GM19438 (cell line): ENCODE data around the gene CSRNP3.

Source experiments
- ATAC-seq: cut with Tn5 transposase; IDR thresholded peaks from one replicate; pipeline ENCODE4 v1.9.1; 2021; ENCODE audit warnings: low read depth; ENCODE audit not compliant: unreplicated experiment

Gene CSRNP3, protein sequence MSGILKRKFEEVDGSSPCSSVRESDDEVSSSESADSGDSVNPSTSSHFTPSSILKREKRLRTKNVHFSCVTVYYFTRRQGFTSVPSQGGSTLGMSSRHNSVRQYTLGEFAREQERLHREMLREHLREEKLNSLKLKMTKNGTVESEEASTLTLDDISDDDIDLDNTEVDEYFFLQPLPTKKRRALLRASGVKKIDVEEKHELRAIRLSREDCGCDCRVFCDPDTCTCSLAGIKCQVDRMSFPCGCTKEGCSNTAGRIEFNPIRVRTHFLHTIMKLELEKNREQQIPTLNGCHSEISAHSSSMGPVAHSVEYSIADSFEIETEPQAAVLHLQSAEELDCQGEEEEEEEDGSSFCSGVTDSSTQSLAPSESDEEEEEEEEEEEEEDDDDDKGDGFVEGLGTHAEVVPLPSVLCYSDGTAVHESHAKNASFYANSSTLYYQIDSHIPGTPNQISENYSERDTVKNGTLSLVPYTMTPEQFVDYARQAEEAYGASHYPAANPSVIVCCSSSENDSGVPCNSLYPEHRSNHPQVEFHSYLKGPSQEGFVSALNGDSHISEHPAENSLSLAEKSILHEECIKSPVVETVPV

DNA sequence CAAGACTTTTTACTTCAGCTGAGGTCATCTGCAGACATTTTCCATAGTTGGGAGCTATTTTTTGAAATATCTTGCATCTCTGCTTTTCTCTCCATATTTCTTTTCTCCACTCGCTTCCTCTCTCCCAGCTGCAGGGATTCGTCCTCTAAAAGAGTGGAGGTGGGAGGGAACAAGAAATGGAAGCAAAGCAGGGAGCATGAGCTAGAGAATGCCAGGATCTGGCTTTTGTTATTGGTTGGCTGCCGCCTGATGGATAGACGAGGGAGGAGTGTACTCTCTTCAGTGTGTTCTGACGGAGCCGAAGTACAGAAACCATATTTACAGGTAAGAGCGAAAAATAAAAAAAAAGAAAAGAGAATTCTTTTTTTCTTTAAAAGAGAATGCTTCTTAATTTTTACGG lies at the start of gene CSRNP3:
TSS of gene CSRNP3 (plus strand) at position 282 of the 400 bp plus-strand sequence. CDS start 125,368 bp downstream, outside the sequence.
- no peak for ATAC-seq

GRCh38 chr2:165420231-165420630 lies 49.3 kb upstream of the CSRNP3 start:
- ATAC-seq: no peak

- no peak for ATAC-seq
These were observed 46.4 kb upstream of the CSRNP3 start for GRCh38 chr2:165423081-165423480.

GRCh38 chr2:165425556-165425955 lies 43.9 kb upstream of the CSRNP3 start:
- no peak for ATAC-seq

DNA sequence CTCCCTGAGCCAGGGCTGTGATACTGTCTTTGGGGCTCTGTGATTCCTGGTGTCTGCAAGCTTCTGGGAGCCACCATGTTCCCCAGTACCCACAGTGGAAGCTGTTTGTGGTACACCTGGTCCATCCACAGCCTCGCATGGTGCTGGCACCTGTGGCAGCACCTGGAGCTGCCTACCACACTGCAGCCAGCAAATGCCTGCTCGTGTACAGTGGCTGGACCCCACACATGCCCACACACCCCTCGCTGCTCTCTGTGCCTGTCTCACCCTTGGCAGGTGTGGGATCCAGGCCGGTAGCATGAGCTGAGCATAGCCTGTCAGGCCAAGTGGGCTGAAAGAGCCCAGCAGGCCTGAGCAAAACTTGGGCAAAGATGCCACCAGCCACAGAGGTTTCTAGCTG lies 41.8 kb upstream of the CSRNP3 start:
- no peak for ATAC-seq

- no peak for ATAC-seq
These were observed 40.6 kb upstream of the CSRNP3 start for GRCh38 chr2:165428926-165429325.

GRCh38 chr2:165431014-165431413 lies 38.5 kb upstream of the CSRNP3 start:
- no peak for ATAC-seq

- ATAC-seq: no peak
These were observed 37.1 kb upstream of the CSRNP3 start for GRCh38 chr2:165432234-165432966.

DNA sequence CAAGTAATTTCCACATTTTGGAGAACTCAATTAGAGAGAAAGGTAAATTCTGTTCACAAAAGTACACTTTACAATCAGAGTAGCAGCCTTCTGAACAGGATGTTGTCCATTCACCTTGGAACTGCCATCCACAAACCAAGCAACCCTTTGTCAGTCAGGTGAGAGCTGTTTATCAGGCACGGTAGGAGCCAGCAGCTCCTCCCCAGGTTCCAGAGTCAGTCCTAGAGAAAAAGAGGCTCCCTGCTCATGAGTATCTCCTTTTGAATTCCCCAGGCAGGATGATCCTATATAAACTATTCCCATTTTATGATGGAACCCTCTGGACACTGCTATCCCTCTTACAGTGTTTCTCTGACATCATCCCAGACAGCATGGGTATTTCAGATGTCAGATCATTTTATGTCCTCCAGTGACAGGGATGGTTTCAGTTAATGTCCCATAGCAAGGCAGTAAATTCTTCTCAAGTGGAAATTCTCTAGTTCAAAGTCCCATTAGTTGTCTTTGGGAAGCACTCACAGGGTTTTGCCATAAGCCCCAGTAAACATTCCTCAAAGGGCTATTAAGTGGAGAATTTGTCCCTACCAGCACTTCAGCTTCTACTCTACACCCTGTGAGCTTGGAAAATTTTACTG lies 34.5 kb upstream of the CSRNP3 start:
- no peak for ATAC-seq

DNA sequence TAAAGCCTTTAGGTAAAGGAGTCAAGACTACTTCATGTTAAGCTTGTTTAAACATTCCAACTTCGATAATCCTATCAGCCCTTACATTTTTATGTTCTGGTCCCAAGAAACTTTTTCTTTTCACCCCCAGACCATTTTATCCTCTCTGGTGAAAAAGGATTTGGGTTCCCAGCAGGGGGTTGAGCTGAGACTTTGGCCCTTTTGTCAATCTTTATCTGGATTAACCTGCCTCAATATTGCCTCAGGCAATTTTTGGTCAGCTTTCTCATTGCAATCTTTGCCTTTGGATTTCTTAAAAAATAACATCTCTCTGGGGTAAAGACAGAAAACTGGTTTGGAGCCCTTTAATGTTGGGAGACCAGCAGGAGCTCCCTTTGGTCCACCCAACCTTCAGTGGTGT lies 33.9 kb upstream of the CSRNP3 start:
- ATAC-seq: no peak

- ATAC-seq: no peak
These were observed 32.9 kb upstream of the CSRNP3 start for GRCh38 chr2:165436559-165436958.

DNA sequence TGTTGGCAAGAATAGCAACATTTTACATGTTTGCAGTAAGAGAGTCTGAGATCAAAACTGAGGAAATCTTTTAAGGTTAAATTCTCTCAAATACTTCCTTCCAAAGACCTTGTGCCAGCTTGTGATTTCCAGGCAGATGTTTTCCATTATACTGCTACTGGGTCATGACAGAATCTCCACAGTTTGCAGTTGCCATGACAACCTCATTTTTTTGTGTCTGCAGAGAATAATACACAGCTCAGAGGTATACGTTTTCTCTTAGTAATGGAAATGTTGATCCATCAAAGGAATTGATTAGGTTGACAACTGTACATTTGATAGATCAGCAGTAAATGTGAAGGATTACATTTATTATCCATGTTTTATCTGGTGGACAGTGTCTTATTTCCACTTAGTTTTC lies 29.1 kb upstream of the CSRNP3 start:
- no peak for ATAC-seq

DNA sequence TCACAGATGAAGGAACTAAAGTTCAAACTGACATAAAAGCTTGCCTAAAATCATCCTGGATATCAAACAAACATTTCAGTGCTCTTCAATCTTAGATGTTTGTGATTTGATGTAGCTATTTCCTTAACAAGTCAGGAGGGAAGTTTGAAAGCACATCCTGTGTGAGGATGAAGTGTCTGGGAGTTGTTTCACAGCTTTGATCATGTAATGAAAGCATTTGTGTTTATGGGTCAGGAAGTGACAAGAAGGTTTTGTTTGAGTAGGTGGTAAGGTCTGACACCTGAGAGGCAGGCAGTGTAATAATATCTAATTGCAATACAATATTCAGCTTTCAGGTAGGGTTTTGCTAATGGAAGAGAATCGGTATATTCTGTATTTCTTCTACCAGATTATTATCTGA lies 26.0 kb upstream of the CSRNP3 start:
- no peak for ATAC-seq

DNA sequence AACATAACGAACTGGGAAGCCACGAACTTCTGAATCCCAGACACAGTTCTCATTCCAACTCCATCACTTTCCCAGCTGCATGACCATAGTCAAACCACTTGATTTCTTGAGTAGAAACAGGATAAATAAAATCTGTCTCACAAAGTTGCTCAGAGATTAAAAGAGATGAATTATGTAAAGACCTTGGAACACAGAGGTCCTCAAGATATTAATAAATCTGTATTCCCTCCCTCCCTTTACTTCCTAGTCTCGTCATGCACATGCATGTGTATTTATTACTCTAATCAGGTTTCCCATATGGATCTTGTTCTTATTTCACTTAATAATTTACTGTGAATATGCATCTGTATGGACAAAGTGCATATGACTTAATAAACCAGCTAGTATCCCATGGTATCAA lies 21.1 kb upstream of the CSRNP3 start:
- ATAC-seq: no peak

DNA sequence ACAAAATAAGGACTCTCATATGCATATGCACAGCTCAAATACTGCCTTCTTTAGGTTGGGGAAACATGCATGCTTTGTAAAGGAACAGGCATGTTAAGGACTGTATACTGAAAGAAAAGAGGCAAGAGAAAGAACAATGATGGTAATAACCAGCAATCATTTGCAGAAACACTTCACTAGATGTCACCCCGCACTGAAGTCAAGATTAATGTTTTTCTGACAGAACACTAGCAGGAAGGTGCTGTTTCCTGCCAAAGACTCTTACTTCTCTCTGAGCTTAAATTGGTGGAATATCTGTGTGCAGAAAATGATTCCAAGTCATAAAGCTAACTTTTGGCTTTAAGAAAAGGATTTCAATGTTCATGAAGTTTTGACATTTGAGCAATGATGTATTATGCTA lies 19.3 kb upstream of the CSRNP3 start:
- ATAC-seq: no peak

GRCh38 chr2:165452327-165452726 lies 17.2 kb upstream of the CSRNP3 start:
- no peak for ATAC-seq

DNA sequence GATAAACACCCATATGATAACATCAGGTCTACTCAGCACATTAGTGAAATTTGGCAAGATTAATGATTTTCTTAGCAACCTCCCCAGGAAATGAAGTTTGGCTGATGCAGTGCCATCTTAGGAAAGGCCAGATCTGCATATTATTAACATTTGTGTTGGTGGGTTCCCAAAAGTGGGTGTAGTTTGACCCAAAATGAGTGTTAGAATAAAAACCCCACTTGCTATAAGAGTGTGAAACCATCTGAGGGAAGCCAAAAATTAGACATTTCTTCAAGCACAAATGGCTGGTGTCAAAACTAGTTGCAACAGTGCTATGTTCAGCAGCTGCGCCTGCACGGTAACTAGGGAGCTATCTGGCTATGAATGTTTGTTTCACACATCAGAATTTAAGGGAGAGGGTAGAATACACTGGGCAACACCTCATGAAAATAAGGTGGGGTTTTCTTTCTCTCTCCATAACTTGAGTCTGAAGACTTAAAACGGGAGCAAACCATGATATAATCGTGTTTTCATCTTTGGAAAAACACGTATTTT lies 15.9 kb upstream of the CSRNP3 start:
- no peak for ATAC-seq

- no peak for ATAC-seq
These were observed 14.6 kb upstream of the CSRNP3 start for GRCh38 chr2:165454905-165455304.

DNA sequence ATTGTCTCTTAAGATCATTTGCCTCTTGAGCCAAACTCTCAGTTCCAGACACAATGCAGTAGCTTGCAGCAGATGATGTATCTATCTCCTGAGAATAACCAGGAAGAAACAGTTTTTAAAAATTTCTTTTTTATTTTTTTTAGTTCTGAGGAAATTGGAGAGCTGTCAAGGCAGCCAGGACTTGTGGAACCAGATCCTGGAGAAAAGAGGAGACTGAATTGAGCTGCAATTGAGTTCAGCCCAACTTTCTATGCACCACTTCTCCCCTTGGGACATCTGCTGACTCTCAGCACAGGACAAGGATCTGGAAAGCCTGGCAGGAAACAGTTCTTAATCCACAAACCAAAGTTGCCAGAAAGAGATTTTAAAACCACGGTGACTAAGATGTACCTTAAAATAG lies 13.5 kb upstream of the CSRNP3 start:
- ATAC-seq: no peak

- ATAC-seq: no peak
These were observed 7.1 kb upstream of the CSRNP3 start for GRCh38 chr2:165462443-165462842.

GRCh38 chr2:165466386-165466785 lies 3.1 kb upstream of the CSRNP3 start:
- ATAC-seq: no peak
